Measurements from ENCODE around the gene IRS4.

- TF ChIP-seq POLR2A (IDR thresholded peaks at IDR 0.05) (no peak), CTCF (IDR thresholded peaks at IDR 0.05) (no peak)
Measured at GRCh38 chrX:108702530-108702929, 33.8 kb downstream of the IRS4 start.
